Panc1 (cell line): Measurements from ENCODE around the gene ENOX1. TPM values are rescaled to one million over a fixed set of nuclear protein-coding genes. Genes with fewer than 3 reads are reported as not detected.

Source experiments
- ATAC-seq: fragments of 200-7000 bp; cut with Tn5 transposase; 2 replicates; pipeline ENCODE4 v1.9.1; 2020; ENCODE audit warnings: mild to moderate bottlenecking, moderate library complexity
- BruUV-seq: library from RNA; stranded (reverse); fragments of 400-500 nt; replicated peaks from 2 replicates; lab custom pipeline; 2021; lab: Mats Ljungman, UMichigan
- CTCF ChIA-PET: fragments of 300-600 bp; sonication (Branson Sonifier 250); formaldehyde crosslinking; loops from one replicate; lab custom pipeline; 2022; ENCODE audit warnings: antibody characterized with exemption; lab: Charles Lee
- POLR2A ChIA-PET: fragments of 300-600 bp; sonication (Branson Sonifier 250); formaldehyde crosslinking; loops from one replicate; lab custom pipeline; 2022; ENCODE audit warnings: antibody characterized with exemption; lab: Charles Lee
- DNase-seq: peaks from one replicate; pipeline ENCODE4 v3.0.0-alpha.2; 2010; ENCODE audit warnings: low read depth, low spot score
- H3K27ac ChIP-seq: 2 replicates; pipeline ENCODE4 v1.5.1; 2011; ENCODE audit warnings: mild to moderate bottlenecking, low read length, inconsistent platforms
- H3K27me3 ChIP-seq: fragments of 200-500 bp; sonication (Bioruptor generic); 2 replicates; pipeline ENCODE4 v1.6.0; 2014; ENCODE audit warnings: low read length, inconsistent platforms; ENCODE audit not compliant: control insufficient read depth, insufficient read depth
- H3K36me3 ChIP-seq: fragments of 200-500 bp; sonication (Bioruptor generic); 2 replicates; pipeline ENCODE4 v1.5.1; 2014; ENCODE audit warnings: inconsistent platforms, mild to moderate bottlenecking, low read length, moderate library complexity; ENCODE audit not compliant: control insufficient read depth, insufficient read depth
- H3K4me1 ChIP-seq: 2 replicates; pipeline ENCODE4 v1.5.1; 2011; ENCODE audit warnings: inconsistent platforms, mild to moderate bottlenecking, low read length, moderate library complexity; ENCODE audit not compliant: control insufficient read depth, insufficient read depth
- H3K4me3 ChIP-seq, 2 experiments: 2 replicates each; pipeline ENCODE4 v1.5.1; 2011 to 2012; ENCODE audit warnings: low read depth in 2 of 2, low read length in 2 of 2, mild to moderate bottlenecking in 2 of 2, inconsistent platforms in 1 of 2, moderate library complexity in 1 of 2
- H3K9me3 ChIP-seq: fragments of 200-500 bp; sonication (Bioruptor generic); 2 replicates; pipeline ENCODE4 v1.5.1; 2014; ENCODE audit warnings: low read depth, mild to moderate bottlenecking, inconsistent platforms, low read length, moderate library complexity; ENCODE audit not compliant: control insufficient read depth, insufficient read depth
- CTCF ChIP-seq: fragments of 450-650 bp; IDR thresholded peaks from 2 replicates; pipeline ENCODE4 v1.5.1; 2017; ENCODE audit warnings: mild to moderate bottlenecking
- POLR2AphosphoS5 ChIP-seq: IDR thresholded peaks from 2 replicates; pipeline ENCODE4 v1.6.1; 2012; ENCODE audit warnings: mild to moderate bottlenecking, low read depth, low read length, moderate library complexity
- REST ChIP-seq, 2 experiments: IDR thresholded peaks; 2 replicates each; pipeline ENCODE4 v1.6.1; 2011 to 2012; ENCODE audit warnings: low read depth in 2 of 2, control low read depth in 1 of 2, low read length in 1 of 2, mild to moderate bottlenecking in 1 of 2, moderate library complexity in 1 of 2; ENCODE audit not compliant: insufficient read depth in 1 of 2
- SIN3A ChIP-seq: IDR thresholded peaks from 2 replicates; pipeline ENCODE4 v1.6.1; 2012; ENCODE audit warnings: low read depth, mild to moderate bottlenecking, low read length, moderate library complexity, borderline replicate concordance; ENCODE audit not compliant: insufficient read depth
- TCF7L2 ChIP-seq: IDR thresholded peaks from 2 replicates; pipeline ENCODE4 v1.6.1; 2011; ENCODE audit warnings: mild to moderate bottlenecking, low read depth, low read length, inconsistent platforms
- in situ Hi-C: cut with HindIII; loops from 2 replicates; pipeline ENCODE4 v1.10.0; 2016; ENCODE audit warnings: low sequenced_read_pairs, low pct_unique_long_range_greater_than_20kb
- intact Hi-C: fragments of 100-400 bp; cut with micrococcal nuclease; formaldehyde crosslinking; loops from one replicate; pipeline ENCODE4 v1.10.0; 2022; ENCODE audit not compliant: unreplicated experiment
- total RNA-seq: library from RNA; stranded (reverse); gene quantifications from one replicate; pipeline ENCODE4 v1.2.1, GENCODE V29; 2021; ENCODE audit not compliant: unreplicated experiment

ENOX1 gene
- total RNA-seq, 1 experiment from 2014 or later = 0.23 TPM

GRCh38 chr13:43776501-43777079 lies 10.2 kb downstream of the ENOX1 start:
- CTCF ChIA-PET = no interaction called here
- no peak for DNase-seq
- POLR2A ChIA-PET = no interaction called here
- H3K27ac ChIP-seq = no peak overlapping the region
- H3K9me3 ChIP-seq = no peaks in the 10 kb centered on the region
- TF ChIP-seq CTCF (no peak), SIN3A (no peak), REST (IDR thresholded peaks at IDR 0.05; ENCODE audit: insufficient read depth in 1 of 2, low read depth in 2 of 2, low read length in 1 of 2) (no peak), TCF7L2 (no peak), POLR2AphosphoS5 (no peak)
- no peak for ATAC-seq
- H3K4me1 ChIP-seq = no peaks in the 10 kb centered on the region
- in situ Hi-C loops (no loop called here), intact Hi-C loops (no loop called here)
- H3K36me3 ChIP-seq = no peaks in the 10 kb centered on the region
- H3K27me3 ChIP-seq = no peaks in the 10 kb centered on the region
- BruUV-seq = no TSS peak
- H3K4me3 ChIP-seq = no peak overlapping the region

- no peaks in the 10 kb centered on the region for H3K27me3 ChIP-seq
- in situ Hi-C loops (no loop called here), intact Hi-C loops (no loop called here)
- no peak overlapping the region for H3K4me3 ChIP-seq
- BruUV-seq = no TSS peak
- H3K9me3 ChIP-seq = no peaks in the 10 kb centered on the region
- no peaks in the 10 kb centered on the region for H3K4me1 ChIP-seq
- CTCF ChIA-PET = no interaction called here
- H3K36me3 ChIP-seq = no peaks in the 10 kb centered on the region
- POLR2A ChIA-PET = no interaction called here
- ATAC-seq (no peak), DNase-seq (no peak)
- TF ChIP-seq POLR2AphosphoS5 (no peak), REST (IDR thresholded peaks at IDR 0.05; ENCODE audit: insufficient read depth in 1 of 2, low read depth in 2 of 2, low read length in 1 of 2) (no peak), TCF7L2 (no peak), CTCF (no peak), SIN3A (no peak)
- no peak overlapping the region for H3K27ac ChIP-seq
Observed at GRCh38 chr13:43776006-43776405, 10.8 kb downstream of the ENOX1 start.
